ENCODE measurements around the gene COX6B2. TPM values are rescaled to one million over a fixed set of nuclear protein-coding genes. Genes with fewer than 3 reads are reported as not detected.

The COX6B2 gene
- polyA plus RNA-seq, 1 of the 3 experiments (the other 2 are of a cell fraction), result 0.74 TPM

- TF ChIP-seq MXI1 (IDR thresholded peaks at IDR 0.05; ENCODE audit: low read depth, low read length), result no peak
- no peak for TF ChIP-seq FOXM1 (IDR thresholded peaks at IDR 0.05; ENCODE audit: low read depth)
- no peak for TF ChIP-seq EZH2phosphoT487 (IDR thresholded peaks at IDR 0.05; ENCODE audit: borderline replicate concordance, low read depth)
- no peak for TF ChIP-seq REST (IDR thresholded peaks at IDR 0.05; ENCODE audit: low read depth, low read length)
- TF ChIP-seq GATA2 (CRISPR knock-in tag; IDR thresholded peaks at IDR 0.05), result no peak
- no peak for TF ChIP-seq SIN3A (IDR thresholded peaks at IDR 0.05; ENCODE audit: borderline replicate concordance, low read depth, low read length)
- TF ChIP-seq RCOR1 (IDR thresholded peaks at IDR 0.05; ENCODE audit: low read length), result no peak
- no peak for TF ChIP-seq MEF2A (IDR thresholded peaks at IDR 0.05; ENCODE audit: borderline replicate concordance, low read depth)
- TF ChIP-seq EP300 (IDR thresholded peaks at IDR 0.05; ENCODE audit: borderline replicate concordance in 1 of 2, low read depth in 1 of 2, low read length in 1 of 2), result no peak
- TF ChIP-seq MAX (IDR thresholded peaks at IDR 0.05; ENCODE audit: low read depth), result no peak
- no peak for TF ChIP-seq TEAD4 (IDR thresholded peaks at IDR 0.05; ENCODE audit: borderline replicate concordance, insufficient read depth)
- H3K79me2 ChIP-seq (ENCODE audit: insufficient read depth), result peaks cover 18% of the 10 kb centered on the region
- H3K9me3 ChIP-seq, result no peaks in the 10 kb centered on the region
- H3K4me2 ChIP-seq, result no peak overlapping the region
- no peak overlapping the region for H3K4me3 ChIP-seq (ENCODE audit: low read depth in 2 of 2, low read length in 1 of 2)
- no peak overlapping the region for H3K27ac ChIP-seq (ENCODE audit: low read depth in 2 of 2, low read length in 1 of 2)
- DNase-seq, result no peak
- ChIA-PET CTCF (interaction anchor here (0.9 to 2.9 kb wide), 9 partner anchors 9 to 104 kb away, joined by 3 to 33 read pairs (median 8); partner anchors contain the start of gene IL11), POLR2A (interaction anchor here (1.6 kb wide), 1 partner anchor 14 kb away, joined by 3 read pairs; no protein-coding TSS in a partner anchor)
- WGBS (ENCODE audit: low lambda C conversion rate), result 100% methylated on average over 3 of the region's 3 CpGs
- H3K9me2 ChIP-seq, result no peaks in the 10 kb centered on the region
- peaks cover 6 to 29% of the 10 kb centered on the region in 2 experiments; a peak in 2 of 4 replicates for H3K4me1 ChIP-seq (ENCODE audit: control insufficient read depth in 1 of 2, insufficient read depth in 2 of 2, low read depth in 1 of 2, low read length in 1 of 2)
- no peaks in the 10 kb centered on the region for H3K27me3 ChIP-seq (ENCODE audit: insufficient read depth)
- no peak overlapping the region for H3K9ac ChIP-seq
- H2AFZ ChIP-seq (ENCODE audit: low read depth), result no peak overlapping the region
- peaks cover 8 to 15% of the 10 kb centered on the region in 2 experiments for H3K36me3 ChIP-seq (replicated peaks in 1 of 2; ENCODE audit: control insufficient read depth in 1 of 2, insufficient read depth in 2 of 2, low read length in 1 of 2)
- peaks cover 17% of the 10 kb centered on the region for H4K20me1 ChIP-seq (ENCODE audit: insufficient read depth)
- peaks cover 5% of the 10 kb centered on the region for H3F3A ChIP-seq (replicated peaks; ENCODE audit: insufficient read depth)
Observed at GRCh38 chr19:55382522-55383054, 28.1 kb upstream of the COX6B2 start.

- no peak overlapping the region for H3K4me2 ChIP-seq
- no peaks in the 10 kb centered on the region for H3K9me2 ChIP-seq
- 92% methylated on average over 5 of the region's 5 CpGs for WGBS (ENCODE audit: low lambda C conversion rate)
- peaks cover 3 to 10% of the 10 kb centered on the region in 2 experiments for H3K36me3 ChIP-seq (replicated peaks in 1 of 2; ENCODE audit: control insufficient read depth in 1 of 2, insufficient read depth in 2 of 2, low read length in 1 of 2)
- H3K4me1 ChIP-seq (ENCODE audit: control insufficient read depth in 1 of 2, insufficient read depth in 2 of 2, low read depth in 1 of 2, low read length in 1 of 2), result peaks cover 6 to 23% of the 10 kb centered on the region in 2 experiments; a peak in 2 of 4 replicates
- no peaks in the 10 kb centered on the region for H3K9me3 ChIP-seq
- peaks cover 5% of the 10 kb centered on the region for H3F3A ChIP-seq (replicated peaks; ENCODE audit: insufficient read depth)
- no peak overlapping the region for H3K9ac ChIP-seq
- DNase-seq, result no peak
- no peak overlapping the region for H2AFZ ChIP-seq (ENCODE audit: low read depth)
- H3K27me3 ChIP-seq (ENCODE audit: insufficient read depth), result no peaks in the 10 kb centered on the region
- CTCF ChIA-PET, result no interaction called here
- H3K27ac ChIP-seq (ENCODE audit: low read depth in 2 of 2, low read length in 1 of 2), result no peak overlapping the region
- H3K4me3 ChIP-seq (ENCODE audit: low read depth in 2 of 2, low read length in 1 of 2), result no peak overlapping the region
- H4K20me1 ChIP-seq (ENCODE audit: insufficient read depth), result peaks cover 11% of the 10 kb centered on the region
- no peak for TF ChIP-seq CHD2 (IDR thresholded peaks at IDR 0.05; ENCODE audit: low read length, partially characterized antibody)
- no peak for TF ChIP-seq RCOR1 (IDR thresholded peaks at IDR 0.05; ENCODE audit: low read length)
- no peak for TF ChIP-seq RFX5 (IDR thresholded peaks at IDR 0.05; ENCODE audit: low read length)
- no peak for TF ChIP-seq MAX (IDR thresholded peaks at IDR 0.05; ENCODE audit: low read depth)
- TF ChIP-seq JUND (IDR thresholded peaks at IDR 0.05), result no peak
- TF ChIP-seq TEAD4 (IDR thresholded peaks at IDR 0.05; ENCODE audit: borderline replicate concordance, insufficient read depth), result no peak
- H3K79me2 ChIP-seq (ENCODE audit: insufficient read depth), result peaks cover 12% of the 10 kb centered on the region
- POLR2A ChIA-PET, result no interaction called here
Observed at GRCh38 chr19:55382013-55382412, 27.5 kb upstream of the COX6B2 start.
